Natural killer cell (primary cell): ENCODE data around the gene UBL5. TPM values are rescaled to one million over a fixed set of nuclear protein-coding genes. Genes with fewer than 3 reads are reported as not detected.

Source experiments
- ATAC-seq, 3 donors: fragments of 150-1000 bp in 2 of 3; fragments of 200-7000 bp in 1 of 3; cut with Tn5 transposase; 1 replicate in 1 of 3; 2 replicates in 2 of 3; pipeline ENCODE4 v1.10.0; 2021; ENCODE audit warnings: mild to moderate bottlenecking in 2 of 3, moderate library complexity in 2 of 3
- DNase-seq, 2 donors: peaks; one replicate each; pipeline versions ENCODE4 v3.0.0 to v3.0.0-alpha.2; 2013 to 2021; ENCODE audit warnings: mixed read lengths in 1 of 2
- H3K27ac ChIP-seq: one replicate; pipeline ENCODE4 v1.5.1; 2013; ENCODE audit warnings: mild to moderate bottlenecking, low read length
- H3K27me3 ChIP-seq: one replicate; pipeline ENCODE4 v1.6.1; 2013; ENCODE audit warnings: low read length; ENCODE audit not compliant: control insufficient read depth, insufficient read depth
- H3K36me3 ChIP-seq: one replicate; pipeline ENCODE4 v1.6.1; 2013; ENCODE audit warnings: low read length; ENCODE audit not compliant: control insufficient read depth, insufficient read depth
- H3K4me1 ChIP-seq: one replicate; pipeline ENCODE4 v1.6.1; 2013; ENCODE audit warnings: low read length; ENCODE audit not compliant: control insufficient read depth, insufficient read depth
- H3K4me3 ChIP-seq: one replicate; pipeline ENCODE4 v1.5.1; 2013; ENCODE audit warnings: low read length
- H3K9me3 ChIP-seq: one replicate; pipeline ENCODE4 v1.6.1; 2013; ENCODE audit warnings: low read length; ENCODE audit not compliant: control insufficient read depth, insufficient read depth
- H3K27ac Mint-ChIP-seq, 2 donors: one replicate each; pipeline ENCODE4 v1.8.0; 2022; ENCODE audit warnings: mild to moderate bottlenecking in 2 of 2, mixed read lengths in 2 of 2, moderate library complexity in 1 of 2
- H3K27me3 Mint-ChIP-seq, 2 donors: one replicate each; pipeline ENCODE4 v1.8.0; 2022; ENCODE audit warnings: low read depth in 2 of 2, mixed read lengths in 2 of 2
- H3K36me3 Mint-ChIP-seq: one replicate; pipeline ENCODE4 v1.8.0; 2022; ENCODE audit warnings: mixed read lengths
- H3K4me1 Mint-ChIP-seq, 2 donors: one replicate each; pipeline ENCODE4 v1.8.0; 2022; ENCODE audit warnings: mixed read lengths in 2 of 2
- H3K4me3 Mint-ChIP-seq: one replicate; pipeline ENCODE4 v1.8.0; 2022; ENCODE audit warnings: mild to moderate bottlenecking, moderate library complexity, mixed read lengths
- H3K9me3 Mint-ChIP-seq, 2 donors: one replicate each; pipeline ENCODE4 v1.8.0; 2022; ENCODE audit warnings: mixed read lengths in 2 of 2
- WGBS: methylation state at CpG from one replicate; pipeline ENCODE4 v1.1.7; 2013; ENCODE audit warnings: missing lambda C conversion rate; ENCODE audit not compliant: insufficient coverage; 5-methylcytosine and 5-hydroxymethylcytosine counted together
- intact Hi-C: fragments of 100-400 bp; cut with micrococcal nuclease; formaldehyde crosslinking; loops from one replicate; pipeline ENCODE4 v1.14.2; 2022
- total RNA-seq, 4 donors: library from RNA; stranded (reverse); fragments of 120-200 nt in 1 of 4; gene quantifications; one replicate each; pipeline versions ENCODE4 v1.2.3 to v1.2.4, GENCODE V29; 2013 to 2022
- TF ChIP-seq, protein P1 (sequence below): fragments of 200-600 bp; IDR thresholded peaks from one replicate; pipeline ENCODE4 v1.8.0; 2022; ENCODE audit warnings: antibody characterized with exemption

UBL5 gene
- total RNA-seq, 3 donors from 2014 or later (not counting 1 experiment from before 2014, with no cell fraction given), result 193 to 239 (median 194) TPM

DNA sequence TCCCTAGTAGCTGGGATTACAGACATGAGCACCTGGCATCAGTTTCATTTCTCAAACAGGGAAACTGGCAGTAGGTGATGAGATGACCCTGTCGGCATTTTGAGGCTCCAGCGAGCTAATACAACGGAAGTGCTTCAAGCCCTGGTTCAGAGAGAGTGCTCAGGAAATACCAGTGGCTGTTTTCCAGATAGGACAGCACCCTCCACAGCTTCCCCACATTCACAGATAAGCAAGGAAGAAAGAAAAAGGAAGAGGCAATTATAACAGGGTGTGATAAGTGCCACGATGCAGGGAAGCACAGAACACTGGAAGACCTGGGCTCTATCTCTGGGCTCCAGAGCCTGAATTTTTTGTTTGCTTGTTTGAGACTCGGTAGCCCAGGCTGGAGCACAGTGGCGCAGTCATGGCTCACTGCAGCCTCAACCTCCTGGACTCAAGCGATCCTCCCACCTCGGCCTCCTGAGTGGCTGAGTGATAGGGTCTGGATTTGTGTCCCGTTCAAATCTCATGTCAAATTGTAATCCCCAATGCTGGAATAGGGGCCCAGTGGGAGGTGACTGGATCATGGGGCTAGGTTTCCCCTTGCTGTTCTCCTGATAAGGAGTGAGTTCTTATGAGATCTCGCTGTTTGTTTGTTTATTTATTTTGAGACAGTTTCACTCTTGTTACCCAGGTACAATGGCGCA, 50.9 kb downstream of the UBL5 start:
- Histone ChIP-seq H3K27ac (no peak overlapping the region), H3K27me3 (peaks cover 2% of the 10 kb centered on the region), H3K36me3 (no peaks in the 10 kb centered on the region), H3K9me3 (no peaks in the 10 kb centered on the region), H3K4me3 (no peak overlapping the region), H3K4me1 (no peaks in the 10 kb centered on the region)
- DNase-seq (no peak), ATAC-seq (no peak)
- H3K27me3 Mint-ChIP-seq, result no peaks in the 10 kb centered on the region
- H3K4me1 Mint-ChIP-seq, result no peaks in the 10 kb centered on the region
- H3K9me3 Mint-ChIP-seq, result no peaks in the 10 kb centered on the region
- no peaks in the 10 kb centered on the region for H3K36me3 Mint-ChIP-seq
- no peak overlapping the region for H3K4me3 Mint-ChIP-seq
- intact Hi-C loops, result no loop called here
- 78% methylated on average over 11 of the region's 11 CpGs for WGBS
- no peak overlapping the region for H3K27ac Mint-ChIP-seq
- TF ChIP-seq, protein P1, sequence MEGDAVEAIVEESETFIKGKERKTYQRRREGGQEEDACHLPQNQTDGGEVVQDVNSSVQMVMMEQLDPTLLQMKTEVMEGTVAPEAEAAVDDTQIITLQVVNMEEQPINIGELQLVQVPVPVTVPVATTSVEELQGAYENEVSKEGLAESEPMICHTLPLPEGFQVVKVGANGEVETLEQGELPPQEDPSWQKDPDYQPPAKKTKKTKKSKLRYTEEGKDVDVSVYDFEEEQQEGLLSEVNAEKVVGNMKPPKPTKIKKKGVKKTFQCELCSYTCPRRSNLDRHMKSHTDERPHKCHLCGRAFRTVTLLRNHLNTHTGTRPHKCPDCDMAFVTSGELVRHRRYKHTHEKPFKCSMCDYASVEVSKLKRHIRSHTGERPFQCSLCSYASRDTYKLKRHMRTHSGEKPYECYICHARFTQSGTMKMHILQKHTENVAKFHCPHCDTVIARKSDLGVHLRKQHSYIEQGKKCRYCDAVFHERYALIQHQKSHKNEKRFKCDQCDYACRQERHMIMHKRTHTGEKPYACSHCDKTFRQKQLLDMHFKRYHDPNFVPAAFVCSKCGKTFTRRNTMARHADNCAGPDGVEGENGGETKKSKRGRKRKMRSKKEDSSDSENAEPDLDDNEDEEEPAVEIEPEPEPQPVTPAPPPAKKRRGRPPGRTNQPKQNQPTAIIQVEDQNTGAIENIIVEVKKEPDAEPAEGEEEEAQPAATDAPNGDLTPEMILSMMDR, result no peak

Other genes starting within 250 kb of the UBL5 start
- 10 to 100 TPM; 32.9 to 35.7 (median 33.1) TPM for gene ZNF121, start 243.4 kb upstream of the UBL5 start, total RNA-seq
- gene ZNF561, start 206.7 kb upstream of the UBL5 start, total RNA-seq, result 10 to 100 TPM; 32.2 to 47.3 (median 36.9) TPM
- gene ZNF562, start 152.8 kb upstream of the UBL5 start, total RNA-seq, result 10 to 100 TPM; 21.6 to 25.3 (median 23.1) TPM
- gene ZNF846, start 59.2 kb upstream of the UBL5 start, total RNA-seq, result 10 to 100 TPM in 2 of 3 donors, 1 to 10 TPM in 1; 9.8 to 15.6 (median 12.8) TPM
- gene FBXL12, start 8.8 kb upstream of the UBL5 start, total RNA-seq, result 10 to 100 TPM; 36.9 to 46.8 (median 43.6) TPM
- 10 to 100 TPM; 68.3 to 82.6 (median 74.8) TPM for gene PIN1, start 7.4 kb downstream of the UBL5 start, total RNA-seq
- 1 to 10 TPM; 1.5 to 3.3 (median 2.0) TPM for gene OLFM2, start 108.6 kb downstream of the UBL5 start, total RNA-seq
- gene COL5A3, start 182.6 kb downstream of the UBL5 start, total RNA-seq, result 1 to 10 TPM in 1 of 3 donors, under 1 TPM in 2; 0.33 to 6.6 (median 0.63) TPM
- not detected for gene RDH8, start 185.6 kb downstream of the UBL5 start, total RNA-seq